GM21360 (cell line): ENCODE measurements around the gene BRAP.
"Not testable (repeated sequence)": the region's sequence is repeated elsewhere in the genome, so short reads cannot be mapped to it uniquely, and the experiment has no call there.

Experiments used
- ATAC-seq: cut with Tn5 transposase; IDR thresholded peaks from one replicate; pipeline ENCODE4 v1.9.1; 2021; ENCODE audit warnings: mild to moderate bottlenecking, moderate library complexity; ENCODE audit not compliant: unreplicated experiment

The BRAP gene

DNA sequence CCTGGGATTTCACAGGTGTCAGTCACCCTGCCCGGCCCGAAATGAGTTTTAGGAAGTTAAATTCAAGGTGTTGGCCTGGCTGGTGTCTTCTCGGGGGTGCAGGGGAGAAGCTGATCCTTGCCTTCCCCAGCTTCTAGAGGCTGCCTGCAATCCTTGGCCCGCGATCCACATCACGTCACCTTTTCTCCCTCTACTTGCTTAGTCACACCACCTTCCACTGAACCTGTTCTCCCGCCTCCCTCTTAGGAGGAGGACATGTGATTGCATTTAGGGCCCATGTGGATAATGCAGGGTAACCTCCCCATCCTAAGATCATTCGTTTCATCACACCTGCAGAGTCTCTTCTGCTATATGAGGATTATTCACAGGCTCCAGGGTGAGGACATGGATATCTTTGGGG is 61.2 kb downstream of the BRAP start:
- no peak for ATAC-seq

DNA sequence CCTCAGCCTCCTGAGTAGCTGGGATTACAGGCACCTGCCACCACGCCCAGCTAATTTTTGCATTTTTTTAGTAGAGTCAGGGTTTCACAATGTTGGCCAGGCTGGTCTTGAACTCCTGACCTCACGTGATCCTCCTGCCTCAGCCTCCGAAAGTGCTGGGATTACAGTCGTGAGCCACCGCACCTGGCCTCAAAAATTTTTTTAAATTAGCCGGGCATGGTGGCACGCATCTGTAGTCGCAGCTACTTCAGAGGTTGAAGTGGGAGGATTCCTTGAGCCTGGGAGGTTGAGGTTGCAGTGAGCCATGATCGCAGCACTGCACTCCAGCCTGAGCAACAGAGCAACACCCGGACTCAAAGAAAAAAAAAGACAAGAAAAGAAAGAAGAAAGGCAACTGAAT is 67.9 kb downstream of the BRAP start:
- not testable (repeated sequence) for ATAC-seq

DNA sequence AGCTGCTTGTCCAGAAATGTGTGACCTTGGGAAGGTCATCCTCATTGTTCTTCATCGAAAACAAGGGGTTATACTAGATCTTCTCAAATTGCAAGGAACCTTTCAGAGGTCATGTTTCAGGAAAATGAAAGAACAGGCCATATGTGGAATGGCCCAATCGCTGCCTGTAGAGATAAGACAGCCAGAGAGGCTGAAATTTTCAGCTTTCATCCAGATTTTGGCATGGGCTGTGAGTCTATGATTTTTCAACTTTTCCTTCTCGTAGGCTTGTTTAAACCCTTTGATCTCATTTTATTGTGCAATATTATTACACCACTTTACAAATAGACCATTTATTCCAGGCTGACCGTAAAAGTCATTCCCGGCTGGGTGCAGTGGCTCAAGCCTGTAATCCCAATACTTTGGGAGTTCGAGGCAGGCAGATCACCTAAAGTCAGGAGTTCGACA is 69.6 kb downstream of the BRAP start:
- no peak for ATAC-seq

DNA sequence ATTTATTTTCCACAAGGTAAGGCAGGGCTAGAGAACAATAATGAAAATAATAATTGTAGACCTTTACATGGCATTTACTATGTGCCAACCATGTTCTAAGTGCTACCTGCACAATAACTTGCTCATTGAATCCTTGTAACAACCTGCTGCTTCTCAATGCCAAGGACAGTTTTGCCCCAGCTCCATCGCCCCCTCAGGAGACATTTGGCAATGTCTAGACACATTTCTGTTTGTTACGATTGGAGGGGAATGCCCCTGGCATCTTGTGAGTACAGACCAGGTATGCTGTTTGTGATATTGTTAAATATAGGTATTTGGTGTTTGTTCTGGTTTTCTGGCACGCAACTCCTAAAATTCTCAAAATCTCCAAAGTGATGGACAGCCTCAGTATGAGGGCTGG is 78.5 kb downstream of the BRAP start:
- no peak for ATAC-seq

DNA sequence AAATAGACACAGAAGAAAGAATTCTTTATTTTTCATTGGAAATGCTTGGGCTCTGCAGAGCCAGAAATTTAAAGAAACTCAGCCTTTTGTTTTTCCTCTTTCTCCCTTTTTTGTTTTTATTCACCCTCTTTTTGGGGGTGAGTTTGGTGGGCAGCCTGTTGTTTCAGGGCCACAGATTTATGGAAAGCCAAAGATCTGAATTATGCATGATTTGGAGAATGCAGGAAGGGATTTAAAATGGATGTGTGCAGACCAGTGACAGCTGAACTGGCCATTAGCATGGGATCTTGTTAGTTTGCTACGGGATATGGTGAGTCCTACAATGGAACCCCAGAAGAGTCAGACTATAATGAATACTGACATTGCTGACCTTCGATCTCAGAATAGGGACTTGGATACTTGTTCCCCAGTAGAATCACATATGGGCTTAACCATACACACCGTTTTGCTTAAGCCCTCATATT is 79.0 kb downstream of the BRAP start:
- ATAC-seq: no peak

DNA sequence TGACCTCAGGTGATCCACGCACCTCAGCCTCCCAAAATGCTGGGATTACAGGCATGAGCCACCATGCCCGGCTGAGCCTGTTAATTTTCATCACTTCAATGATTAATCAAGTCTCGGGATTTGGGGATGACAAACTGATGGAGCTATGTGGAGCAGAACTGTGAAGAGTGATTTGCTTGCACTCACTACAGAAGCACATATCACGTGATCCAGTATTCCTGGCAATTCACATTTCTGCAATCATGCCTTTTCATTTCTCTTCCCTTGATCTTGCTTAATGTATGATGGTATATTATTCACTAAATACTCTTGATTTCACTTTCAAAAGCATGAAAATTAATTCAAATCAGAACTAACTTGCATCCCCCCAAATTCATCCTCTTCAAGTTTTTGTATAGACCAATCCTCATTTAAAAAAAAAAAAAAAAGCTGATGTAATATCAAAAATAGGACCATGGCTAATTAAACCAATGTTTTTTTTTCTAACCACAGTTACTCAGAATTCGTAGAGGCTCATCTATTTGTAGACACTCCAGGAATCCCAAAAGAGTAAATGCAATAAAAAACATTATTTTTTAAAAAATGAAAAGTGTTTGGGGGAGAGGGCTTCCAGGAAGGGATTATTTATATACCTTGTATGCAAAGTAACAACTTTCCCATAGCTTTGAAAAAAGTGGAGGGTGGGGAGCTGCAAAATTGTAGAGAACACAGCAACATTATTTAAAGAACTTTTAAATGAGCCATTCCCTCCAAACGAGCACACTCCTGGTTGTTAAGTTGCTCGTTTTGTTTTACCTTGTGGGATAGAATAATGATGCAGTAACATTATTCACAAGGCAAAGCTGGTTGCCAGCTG is 79.6 kb downstream of the BRAP start:
- no peak for ATAC-seq

DNA sequence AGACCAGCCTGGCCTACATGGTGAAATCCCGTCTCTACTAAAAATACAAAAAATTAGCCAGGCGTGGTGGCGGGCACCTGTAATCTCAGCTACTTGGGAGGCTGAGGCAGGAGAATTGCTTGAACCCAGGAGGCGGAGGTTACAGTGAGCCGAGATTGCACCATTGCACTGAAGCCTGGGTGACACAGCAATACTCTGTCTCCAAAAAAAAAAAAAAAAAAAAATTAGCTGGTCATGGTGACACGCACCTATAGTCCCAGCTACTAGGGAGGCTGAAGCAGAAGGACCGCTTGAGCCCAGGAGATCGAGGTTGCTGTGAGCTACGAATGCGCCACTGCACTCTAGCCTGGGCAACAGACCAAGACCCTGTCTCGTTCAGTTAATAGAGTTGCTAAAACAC is 82.9 kb downstream of the BRAP start:
- not testable (repeated sequence) for ATAC-seq

DNA sequence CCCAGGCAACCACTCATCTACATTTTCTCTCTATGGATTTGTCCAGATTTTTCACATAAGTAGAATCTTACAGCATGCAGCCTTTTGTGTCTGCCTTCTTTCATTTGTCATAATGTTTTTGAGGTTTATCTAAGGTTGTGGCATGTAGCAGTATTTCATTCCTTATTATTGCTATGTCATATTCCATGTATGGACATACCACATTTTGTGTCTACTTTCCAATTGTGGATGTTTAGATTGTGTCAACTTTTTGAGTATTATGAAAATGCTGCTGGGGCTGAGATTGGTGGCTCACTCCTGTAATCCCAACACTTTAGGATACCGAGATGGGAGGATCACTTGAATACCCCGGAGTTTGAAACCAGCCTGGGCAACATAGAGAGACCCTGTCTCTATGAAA is 83.4 kb downstream of the BRAP start:
- no peak for ATAC-seq

DNA sequence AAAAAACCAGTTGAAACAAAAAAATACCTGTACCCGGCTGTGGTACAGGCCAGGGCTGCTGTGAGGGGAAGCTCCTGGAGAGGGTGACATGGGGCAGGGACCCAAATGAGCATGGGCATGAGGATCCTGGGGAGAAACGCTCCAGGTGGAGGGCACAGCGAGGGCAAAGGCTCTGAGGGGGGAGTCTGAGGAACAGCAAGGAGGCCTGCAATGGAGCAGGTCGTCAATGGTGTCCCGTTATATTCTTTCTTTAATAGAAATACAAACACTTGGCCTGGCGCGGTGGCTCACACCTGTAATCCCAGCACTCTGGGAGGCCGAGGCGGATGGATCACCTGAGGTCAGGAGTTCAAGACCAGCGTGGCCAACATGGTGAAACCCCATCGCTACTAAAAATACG is 84.8 kb downstream of the BRAP start:
- not testable (repeated sequence) for ATAC-seq

DNA sequence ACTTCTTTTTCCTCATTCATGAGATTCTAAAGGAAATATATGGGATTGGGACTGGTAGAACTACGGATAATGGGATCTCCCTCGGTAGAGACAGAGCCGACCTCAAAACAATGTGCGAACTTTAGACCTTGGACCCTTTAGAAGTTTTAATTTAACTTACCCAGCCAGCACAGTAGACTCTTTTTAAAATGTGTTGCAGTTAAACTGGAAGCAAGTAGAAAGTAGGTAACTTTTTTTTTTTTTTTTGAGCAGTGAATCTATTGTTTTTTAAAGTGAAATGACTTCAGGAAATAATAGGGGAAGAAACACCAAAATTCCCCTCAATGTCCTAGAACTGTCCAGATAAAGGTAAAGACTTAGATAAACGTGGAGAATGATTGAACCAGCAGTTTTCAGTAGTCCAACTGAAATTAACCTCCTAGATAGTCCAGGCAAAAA is 85.5 kb downstream of the BRAP start:
- no peak for ATAC-seq

DNA sequence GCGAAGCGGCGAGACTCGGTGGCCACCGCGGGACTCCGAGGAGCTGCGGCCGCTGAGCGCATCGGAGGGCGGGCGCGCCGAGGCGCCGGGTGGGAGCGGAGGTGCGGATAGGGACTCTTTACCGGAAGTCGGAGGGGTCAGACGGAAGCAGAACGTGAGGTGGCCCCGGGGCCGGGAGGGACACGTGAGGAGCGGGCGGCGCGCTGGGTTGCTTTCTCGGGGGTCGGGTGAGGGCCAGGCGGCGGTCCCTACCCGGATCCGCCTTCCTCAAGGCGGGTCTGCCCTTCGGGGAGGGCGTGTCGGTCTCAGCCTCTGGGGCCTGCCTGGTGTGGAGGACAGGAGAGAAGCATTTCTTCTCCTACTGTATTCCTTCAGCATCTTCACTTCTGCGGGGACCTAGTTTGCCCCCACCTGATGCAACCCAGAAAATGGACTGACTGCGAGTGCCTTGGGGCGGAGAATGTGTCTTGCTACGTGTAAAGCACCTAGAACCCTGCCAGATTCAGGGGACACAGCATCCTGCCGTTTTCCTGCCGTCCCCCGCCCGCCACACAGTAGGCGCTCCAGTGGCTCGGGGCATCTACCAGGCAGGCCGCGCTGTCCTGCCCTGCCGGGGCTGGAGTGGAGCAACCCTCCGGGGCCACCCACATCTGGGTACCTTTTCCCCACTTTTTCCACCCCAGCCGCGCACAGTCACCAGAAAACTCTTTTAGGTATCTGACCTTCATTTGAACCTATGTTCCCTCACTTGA is 86.1 kb downstream of the BRAP start:
- peak; percentile 62 for ATAC-seq

DNA sequence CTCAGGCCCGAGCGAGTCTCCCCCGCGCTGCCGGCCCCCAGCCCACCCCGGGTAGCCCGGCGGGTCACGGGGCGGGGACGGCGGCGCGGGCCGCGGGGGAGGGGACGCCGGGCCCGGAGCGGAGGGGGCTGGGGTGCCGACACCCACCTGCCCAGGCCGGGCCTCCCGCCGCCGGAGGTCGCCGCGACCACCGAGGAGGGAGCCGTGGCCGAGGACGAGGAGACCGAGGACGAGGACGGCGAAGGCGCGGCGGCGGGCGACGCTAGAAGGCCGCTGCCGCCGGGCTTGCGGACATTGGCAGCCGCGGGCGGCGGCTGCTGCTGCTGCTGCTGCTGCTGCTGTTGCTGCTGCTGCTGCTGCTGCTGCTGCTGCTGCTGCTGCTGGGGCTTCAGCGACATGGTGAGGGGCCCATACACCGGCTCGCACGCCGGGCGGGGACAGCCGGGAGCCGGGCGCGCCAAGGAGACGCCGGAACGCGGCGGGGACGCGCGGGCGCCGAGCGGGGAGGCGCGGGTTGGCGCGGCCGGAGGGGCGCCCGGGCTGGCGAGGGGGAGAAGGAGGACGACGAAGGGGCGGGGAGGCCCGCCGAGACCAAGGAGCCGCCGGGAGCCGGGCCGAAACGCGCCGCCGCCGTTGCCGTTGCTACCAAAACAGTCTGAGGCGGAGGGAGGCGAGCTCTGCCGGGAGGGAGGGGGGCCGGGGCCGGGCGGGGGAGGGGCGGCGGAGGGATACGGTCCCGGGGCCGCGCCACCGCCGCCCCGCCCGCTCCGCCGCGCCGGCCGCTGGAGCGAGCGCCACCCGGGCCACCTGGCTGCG is 86.9 kb downstream of the BRAP start, which contains the start of gene ATXN2:
Gene ATXN2 (minus strand): TSS at position 679 of the 816 bp plus-strand sequence. CDS start 281 bp downstream, at position 398.
- ATAC-seq: peak; percentile 37

DNA sequence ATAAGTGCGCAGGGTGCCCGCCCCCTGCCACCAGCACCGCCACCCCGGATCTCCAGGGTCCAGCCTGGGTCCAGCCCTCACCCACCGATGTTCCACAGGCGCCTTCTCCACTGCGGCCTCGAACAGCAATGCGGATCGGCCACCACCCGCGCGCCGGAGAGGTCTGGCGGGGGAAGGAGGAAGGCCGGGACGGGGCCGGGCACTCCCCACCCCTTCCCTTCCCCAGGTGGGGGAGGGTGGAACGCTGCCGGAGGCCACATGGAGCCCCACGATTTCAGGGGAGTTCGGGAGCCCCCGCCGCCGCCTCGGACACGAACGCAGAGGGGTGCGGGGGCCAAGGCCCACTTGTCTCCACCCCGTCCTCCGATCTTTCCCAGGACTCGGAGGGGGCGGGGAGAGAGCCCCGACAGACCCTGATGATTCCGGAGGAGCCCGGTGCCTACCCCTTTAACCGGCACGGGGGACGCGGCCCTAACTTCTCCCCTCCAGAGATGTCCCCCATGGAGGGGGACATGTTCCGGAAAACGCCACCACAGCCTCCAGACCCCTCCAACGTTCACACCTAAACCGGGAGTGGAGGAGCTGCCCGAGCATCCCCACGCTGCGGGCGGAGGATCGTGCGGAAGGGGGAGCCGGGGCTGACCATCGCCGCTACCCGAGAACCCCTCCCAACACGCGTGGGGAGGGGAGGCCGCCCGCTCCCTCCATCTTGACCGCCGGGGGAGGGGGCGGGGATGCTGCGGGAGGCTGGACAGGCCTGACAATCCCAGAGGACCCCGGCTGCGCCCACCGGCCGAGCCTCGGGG is 87.7 kb downstream of the BRAP start:
- ATAC-seq: peak; percentile 4

DNA sequence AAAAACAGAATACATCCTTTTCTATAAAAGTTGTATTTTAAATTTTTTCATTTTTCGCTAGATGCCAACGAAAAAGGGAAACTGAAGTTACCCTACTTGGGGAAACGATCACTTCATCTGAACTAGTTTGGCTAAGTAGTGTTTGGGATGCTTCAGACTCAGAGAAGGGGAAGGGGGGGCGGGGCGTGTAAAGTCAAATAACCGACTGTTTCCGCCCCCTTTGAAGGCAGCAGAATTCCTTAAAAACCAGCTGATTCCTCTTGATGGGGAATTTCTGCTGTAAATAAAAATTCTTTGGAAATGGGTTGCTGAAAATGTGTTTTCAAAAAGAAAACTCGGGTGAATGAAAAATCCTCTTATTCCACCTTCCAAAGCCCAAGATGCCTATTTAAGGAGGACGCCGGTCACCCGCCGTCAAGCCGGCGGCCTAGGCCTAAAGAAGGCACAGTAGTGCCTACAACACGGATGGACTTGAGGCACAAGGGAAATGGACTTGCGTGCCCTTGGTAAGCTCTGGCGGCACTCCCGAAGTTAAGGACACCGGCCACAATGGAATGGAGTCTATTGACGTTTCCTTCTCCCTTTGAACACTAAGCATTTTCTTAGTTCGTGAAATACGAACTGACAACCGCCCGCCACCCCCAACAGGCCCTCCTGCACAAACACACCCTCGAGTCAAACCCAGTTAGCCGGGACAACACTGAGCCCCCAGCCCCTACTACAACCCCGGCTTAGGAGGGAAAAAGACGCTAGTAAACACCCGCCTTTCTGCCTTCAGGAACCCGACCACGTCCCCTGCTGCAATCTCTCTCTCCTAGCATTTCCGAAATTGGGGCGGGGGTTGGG is 88.5 kb downstream of the BRAP start:
- no peak for ATAC-seq

DNA sequence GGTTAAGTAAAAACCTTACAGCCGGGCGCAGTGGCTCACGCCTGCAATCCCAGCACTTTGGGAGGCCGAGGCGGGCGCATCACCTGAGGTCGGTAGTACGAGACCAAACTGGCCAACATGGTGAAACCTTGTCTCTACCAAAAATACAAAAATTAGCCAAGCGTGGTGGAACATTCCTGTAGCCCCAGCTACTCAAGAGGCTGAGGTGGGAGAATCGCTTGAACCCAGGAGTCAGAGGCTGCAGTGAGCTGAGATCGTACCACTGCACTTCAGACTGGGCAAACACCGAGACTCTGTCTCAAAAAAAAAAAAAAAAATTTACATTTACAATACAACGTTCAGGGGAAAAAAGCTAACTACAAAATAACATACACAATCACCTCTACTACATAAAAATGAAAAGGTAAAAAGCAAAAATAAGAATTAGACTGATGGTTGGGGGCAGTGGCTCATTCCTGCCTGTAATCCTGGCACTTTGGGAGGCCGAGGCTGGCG is 90.4 kb downstream of the BRAP start:
- not testable (repeated sequence) for ATAC-seq
